Body of pancreas (tissue), 4 donors: ENCODE results near the gene TVP23A. TPM values are rescaled to one million over a fixed set of nuclear protein-coding genes. Genes with fewer than 3 reads are reported as not detected.

ENCODE experiments used
- ATAC-seq: fragments of 150-250 bp; one replicate; pipeline ENCODE4 v1.9.1; 2016
- DNase-seq, 4 donors: peaks; one replicate each; pipeline ENCODE4 v3.0.0-alpha.2; 2019
- H3K27ac ChIP-seq, 4 donors: fragments of 200-600 bp; sonication (generic); 1 replicate in 3 of 4; 2 replicates in 1 of 4; pipeline versions ENCODE4 v1.5.1 to v1.6.1; 2016 to 2019; ENCODE audit warnings: mild to moderate bottlenecking in 1 of 4, mixed read lengths in 1 of 4, moderate library complexity in 1 of 4
- H3K27me3 ChIP-seq, 2 donors: fragments of 200-600 bp; sonication (generic); one replicate each; pipeline ENCODE4 v1.6.0; 2016; ENCODE audit warnings: mild to moderate bottlenecking in 1 of 2
- H3K36me3 ChIP-seq, 2 donors: fragments of 200-600 bp; sonication (generic); replicated peaks in 1 of 2; 2 replicates each; pipeline ENCODE4 v1.5.1; 2016; ENCODE audit warnings: low read depth in 2 of 2; ENCODE audit not compliant: insufficient read depth in 1 of 2
- H3K4me1 ChIP-seq: fragments of 200-600 bp; sonication (generic); one replicate; pipeline ENCODE4 v1.6.0; 2016
- H3K4me3 ChIP-seq, 2 donors: fragments of 200-600 bp; sonication (generic); 1 replicate in 1 of 2; 2 replicates in 1 of 2; pipeline ENCODE4 v1.5.1; 2016 to 2019
- H3K9me3 ChIP-seq, 3 donors: fragments of 200-600 bp; sonication (generic); 1 replicate in 2 of 3; 2 replicates in 1 of 3; pipeline ENCODE4 v1.5.1; 2016
- CTCF ChIP-seq, 7 experiments: fragments of 450-650 bp in 4 of 7; fragments of 200-600 bp in 3 of 7; sonication (generic) in 3 of 7; IDR thresholded peaks; one replicate each; pipeline ENCODE4 v1.5.1; 2016 to 2019; ENCODE audit warnings: antibody characterized with exemption in 7 of 7
- POLR2A ChIP-seq, 3 donors: fragments of 450-650 bp; IDR thresholded peaks; one replicate each; pipeline ENCODE4 v1.6.1; 2016; ENCODE audit warnings: antibody characterized with exemption in 3 of 3, mild to moderate bottlenecking in 2 of 3
- WGBS, 2 donors: methylation state at CpG; one replicate each; pipeline ENCODE4 v1.1.5; 2017; 5-methylcytosine and 5-hydroxymethylcytosine counted together
- intact Hi-C: fragments of 100-400 bp; cut with DNase I; formaldehyde crosslinking; loops from one replicate; pipeline ENCODE4 v1.15.1; 2023
- total RNA-seq, 2 donors: library from RNA; depleted of rRNA; stranded (reverse); fragments of >200 nt; gene quantifications; one replicate each; pipeline ENCODE4 v1.1.0, GENCODE V29; 2016

TVP23A gene
- total RNA-seq, 2 donors from 2014 or later, result not detected

- intact Hi-C loops, result no loop called here
- no peak for TF ChIP-seq CTCF (IDR thresholded peaks at IDR 0.05)
- ATAC-seq (no peak), DNase-seq (no peak)
- 89 to 95% methylated on average over 5 to 7 of the region's 7 CpGs for WGBS, 2 donors
- no peaks in the 10 kb centered on the region for H3K9me3 ChIP-seq
- H3K36me3 ChIP-seq, result peaks cover 0 to 14% of the 10 kb centered on the region in 2 donors
- H3K27ac ChIP-seq, result no peak overlapping the region
- no peaks in the 10 kb centered on the region for H3K27me3 ChIP-seq
- peaks cover 4% of the 10 kb centered on the region for H3K4me1 ChIP-seq
- H3K4me3 ChIP-seq, result no peak overlapping the region
These were observed 51.5 kb downstream of the TVP23A start for GRCh38 chr16:10767127-10767526.

- no peak overlapping the region for H3K27ac ChIP-seq
- H3K4me3 ChIP-seq, result no peak overlapping the region
- TF ChIP-seq POLR2A (IDR thresholded peaks at IDR 0.05) (no peak), CTCF (IDR thresholded peaks at IDR 0.05) (no peak)
- WGBS, 2 donors, result 78 to 81% methylated on average over 4 of the region's 4 CpGs
- intact Hi-C loops, result no loop called here
- H3K9me3 ChIP-seq, result no peaks in the 10 kb centered on the region
- H3K4me1 ChIP-seq, result peaks cover 4% of the 10 kb centered on the region
- no peaks in the 10 kb centered on the region for H3K27me3 ChIP-seq
- ATAC-seq (no peak), DNase-seq (no peak)
- H3K36me3 ChIP-seq, result peaks cover 7 to 26% of the 10 kb centered on the region in 2 donors
These were observed 52.8 kb downstream of the TVP23A start for GRCh38 chr16:10765772-10766171.

- H3K27ac ChIP-seq, result no peak overlapping the region
- H3K4me3 ChIP-seq, result no peak overlapping the region
- no peak for ATAC-seq
- H3K36me3 ChIP-seq, result peaks cover 14 to 48% of the 10 kb centered on the region in 2 donors
- WGBS, 2 donors, result 91 to 95% methylated on average over 6 to 7 of the region's 7 CpGs
- no peak for TF ChIP-seq POLR2A (IDR thresholded peaks at IDR 0.05)
- TF ChIP-seq CTCF (IDR thresholded peaks at IDR 0.05), result no peak
- peaks cover 4% of the 10 kb centered on the region for H3K4me1 ChIP-seq
- DNase-seq, result no peak
- no peaks in the 10 kb centered on the region for H3K27me3 ChIP-seq
- intact Hi-C loops, result no loop called here
- no peaks in the 10 kb centered on the region for H3K9me3 ChIP-seq
These were observed 55.1 kb downstream of the TVP23A start for GRCh38 chr16:10763456-10763855.

- DNase-seq, result no peak
- 88 to 94% methylated on average over 12 to 28 of the region's 35 CpGs for WGBS, 2 donors
- Histone ChIP-seq H3K4me3 (no peak overlapping the region), H3K4me1 (peaks cover 4% of the 10 kb centered on the region), H3K36me3 (peaks cover 21 to 57% of the 10 kb centered on the region in 2 donors), H3K9me3 (no peaks in the 10 kb centered on the region), H3K27me3 (no peaks in the 10 kb centered on the region), H3K27ac (no peak overlapping the region)
- intact Hi-C loops, result no loop called here
- TF ChIP-seq POLR2A (IDR thresholded peaks at IDR 0.05) (no peak), CTCF (IDR thresholded peaks at IDR 0.05) (no peak)
- no peak for ATAC-seq
These were observed 56.1 kb downstream of the TVP23A start for GRCh38 chr16:10762336-10763016.

GRCh38 chr16:10761373-10761772, 57.2 kb downstream of the TVP23A start:
- ATAC-seq (no peak), DNase-seq (no peak)
- intact Hi-C loops, result no loop called here
- Histone ChIP-seq H3K9me3 (no peaks in the 10 kb centered on the region), H3K27ac (no peak overlapping the region), H3K36me3 (peaks cover 22 to 60% of the 10 kb centered on the region in 2 donors), H3K4me3 (no peak overlapping the region), H3K27me3 (no peaks in the 10 kb centered on the region), H3K4me1 (peaks cover 4% of the 10 kb centered on the region)
- 90 to 92% methylated on average over 8 of the region's 8 CpGs for whole genome bisulfite sequencing, 2 donors
- TF ChIP-seq POLR2A (IDR thresholded peaks at IDR 0.05) (no peak), CTCF (IDR thresholded peaks at IDR 0.05) (no peak)
